BJ (cell line): ENCODE measurements around the gene C1QTNF6. TPM values are rescaled to one million over a fixed set of nuclear protein-coding genes. Genes with fewer than 3 reads are reported as not detected.
"Not testable (repeated sequence)": the region's sequence is repeated elsewhere in the genome, so short reads cannot be mapped to it uniquely, and the experiment has no call there.

Experiments used
- CTCF ChIA-PET: fragments of 350-600 bp; formaldehyde crosslinking; extraction: SDS; loops from one replicate; lab custom pipeline; 2021; ENCODE audit warnings: antibody characterized with exemption, inconsistent platforms; lab: Yijun Ruan, JAX
- POLR2A ChIA-PET: fragments of 300-600 bp; sonication (Branson Sonifier 250); formaldehyde crosslinking; extraction: SDS; loops from one replicate; lab custom pipeline; 2021; ENCODE audit warnings: antibody characterized with exemption; lab: Charles Lee
- DNase-seq: peaks from one replicate; pipeline ENCODE4 v3.0.0-alpha.2; 2011; ENCODE audit warnings: low read depth
- H3K27me3 ChIP-seq: 2 replicates; pipeline ENCODE4 v1.6.0; 2011; ENCODE audit warnings: low read length; ENCODE audit not compliant: control insufficient read depth, insufficient read depth
- H3K36me3 ChIP-seq: 2 replicates; pipeline ENCODE4 v1.5.1; 2011; ENCODE audit warnings: low read length; ENCODE audit not compliant: control insufficient read depth, insufficient read depth
- H3K4me3 ChIP-seq: 2 replicates; pipeline ENCODE4 v1.5.1; 2011; ENCODE audit warnings: low read depth, mild to moderate bottlenecking, control low read depth, low read length
- polyA plus RNA-seq: library from polyadenylated mRNA; depleted of rRNA; stranded (reverse); fragments of >200 nt; gene quantifications from 2 replicates; pipeline ENCODE4 v1.2.3, GENCODE V29; 2011
- TF ChIP-seq, protein P1 (sequence below): IDR thresholded peaks from 2 replicates; pipeline ENCODE4 v1.5.1; 2011; ENCODE audit warnings: low read depth, mild to moderate bottlenecking, control low read depth, inconsistent platforms, low read length, moderate library complexity; ENCODE audit not compliant: insufficient read depth

Gene C1QTNF6
- polyA plus RNA-seq, 1 experiment: 19.3 TPM

DNA sequence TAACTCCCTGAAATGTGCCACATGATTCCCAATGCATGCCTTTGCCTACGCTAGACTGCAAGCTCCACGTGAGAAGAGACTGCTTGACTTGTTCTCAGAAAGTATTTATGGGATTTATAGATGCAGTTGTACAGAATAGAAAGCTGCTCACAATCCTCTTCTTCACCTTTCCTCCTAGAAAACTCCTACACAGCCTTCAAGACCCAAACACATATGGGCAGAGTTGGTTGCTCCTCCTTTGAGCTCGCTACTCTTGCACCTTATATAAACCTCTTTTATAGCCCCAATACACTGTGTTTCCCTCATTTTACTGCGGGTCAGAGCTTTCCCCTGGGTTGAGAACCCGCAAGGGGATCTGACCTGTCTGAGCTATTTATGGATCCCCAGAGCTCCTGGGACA is 16.4 kb downstream of the C1QTNF6 start:
- Histone ChIP-seq H3K4me3 (no peak overlapping the region), H3K27me3 (peaks cover 5% of the 10 kb centered on the region), H3K36me3 (no peaks in the 10 kb centered on the region)
- DNase-seq: no peak
- TF ChIP-seq, protein P1, sequence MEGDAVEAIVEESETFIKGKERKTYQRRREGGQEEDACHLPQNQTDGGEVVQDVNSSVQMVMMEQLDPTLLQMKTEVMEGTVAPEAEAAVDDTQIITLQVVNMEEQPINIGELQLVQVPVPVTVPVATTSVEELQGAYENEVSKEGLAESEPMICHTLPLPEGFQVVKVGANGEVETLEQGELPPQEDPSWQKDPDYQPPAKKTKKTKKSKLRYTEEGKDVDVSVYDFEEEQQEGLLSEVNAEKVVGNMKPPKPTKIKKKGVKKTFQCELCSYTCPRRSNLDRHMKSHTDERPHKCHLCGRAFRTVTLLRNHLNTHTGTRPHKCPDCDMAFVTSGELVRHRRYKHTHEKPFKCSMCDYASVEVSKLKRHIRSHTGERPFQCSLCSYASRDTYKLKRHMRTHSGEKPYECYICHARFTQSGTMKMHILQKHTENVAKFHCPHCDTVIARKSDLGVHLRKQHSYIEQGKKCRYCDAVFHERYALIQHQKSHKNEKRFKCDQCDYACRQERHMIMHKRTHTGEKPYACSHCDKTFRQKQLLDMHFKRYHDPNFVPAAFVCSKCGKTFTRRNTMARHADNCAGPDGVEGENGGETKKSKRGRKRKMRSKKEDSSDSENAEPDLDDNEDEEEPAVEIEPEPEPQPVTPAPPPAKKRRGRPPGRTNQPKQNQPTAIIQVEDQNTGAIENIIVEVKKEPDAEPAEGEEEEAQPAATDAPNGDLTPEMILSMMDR: no peak
- ChIA-PET CTCF (interaction anchor here (1.0 to 2.8 kb wide), 3 partner anchors 25 to 93 kb away, joined by 3 to 11 read pairs (median 11); no protein-coding TSS in a partner anchor), POLR2A (no interaction called here)

DNA sequence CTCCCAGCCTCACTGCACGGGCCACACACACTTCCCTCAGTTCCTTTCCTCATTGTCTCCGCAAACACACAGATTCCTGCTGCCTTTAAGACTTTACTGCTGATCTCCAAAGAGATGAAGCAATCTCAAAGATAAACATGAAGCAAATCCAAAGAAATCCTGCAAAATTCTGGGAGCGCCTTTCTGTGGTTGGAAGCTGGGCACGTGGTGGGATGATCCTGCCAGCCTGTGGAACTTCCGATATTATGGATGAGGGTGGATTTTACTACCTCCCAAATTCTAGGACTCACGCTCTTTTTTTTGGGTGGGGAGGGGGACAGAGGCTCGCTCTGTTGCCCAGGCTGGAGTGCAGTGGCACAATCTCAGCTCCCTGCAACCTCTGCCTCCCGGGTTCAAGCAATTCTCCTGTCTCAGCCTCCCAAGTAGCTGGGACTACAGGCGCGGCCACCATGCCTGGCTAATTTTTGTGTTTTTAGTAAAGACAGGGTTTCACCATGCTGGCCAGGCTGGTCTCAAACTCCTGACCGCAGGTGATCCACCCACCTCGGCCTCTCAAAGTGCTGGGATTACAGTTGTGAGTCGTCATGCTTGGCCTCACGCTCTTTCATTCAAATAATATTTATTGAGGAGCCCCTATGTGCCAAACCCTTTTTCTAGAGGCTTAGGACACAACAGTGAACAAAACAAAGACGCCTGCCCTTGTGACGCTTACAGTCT is 17.2 kb downstream of the C1QTNF6 start:
- H3K27me3 ChIP-seq, POLR2A ChIA-PET, H3K4me3 ChIP-seq, H3K36me3 ChIP-seq, DNase-seq: not testable (repeated sequence)
- CTCF ChIA-PET: interaction anchor here (1.0 to 2.8 kb wide), 4 partner anchors 21 to 93 kb away, joined by 3 to 11 read pairs (median 7); no protein-coding TSS in a partner anchor

DNA sequence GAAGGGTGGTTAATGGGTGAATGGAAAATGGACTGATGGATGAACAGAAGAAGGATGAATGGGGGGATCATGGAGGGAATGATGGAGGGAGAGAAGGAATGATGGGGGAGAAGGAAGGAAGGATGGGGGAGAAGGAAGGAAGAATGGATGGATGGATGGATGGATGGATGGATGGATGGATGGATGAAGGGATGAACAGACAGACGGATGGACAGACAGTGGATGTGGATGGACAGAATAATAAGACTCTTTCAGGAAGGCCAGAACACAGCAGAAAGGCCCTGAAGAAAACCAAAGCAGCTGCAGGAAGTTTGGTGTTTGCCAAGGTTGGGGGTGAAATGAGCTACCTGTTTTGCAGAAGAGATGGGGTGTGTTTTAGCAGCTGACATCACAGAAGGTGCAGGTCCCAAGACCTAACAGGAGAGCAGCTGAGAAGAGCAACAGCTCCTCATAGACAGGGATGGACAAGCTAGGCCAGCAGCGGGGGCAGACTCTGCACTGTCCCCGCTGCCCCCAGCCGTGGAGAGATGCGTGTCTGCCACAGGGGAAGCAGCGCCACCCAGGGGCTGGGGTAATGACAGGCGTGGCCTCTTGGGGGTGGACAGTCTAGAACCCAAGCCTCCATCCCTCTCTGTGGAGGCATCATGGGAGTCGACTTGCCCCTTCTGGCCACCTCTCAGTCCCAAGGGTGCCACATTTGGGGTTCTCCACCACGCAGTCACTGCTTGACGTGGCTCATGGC is 17.9 kb downstream of the C1QTNF6 start:
- CTCF ChIA-PET: interaction anchor here (1.3 to 2.8 kb wide), 3 partner anchors 21 to 29 kb away, joined by 3 to 11 read pairs (median 11); no protein-coding TSS in a partner anchor
- TF ChIP-seq, protein P1: no peak
- no peak for DNase-seq
- peaks cover 5% of the 10 kb centered on the region for H3K27me3 ChIP-seq
- POLR2A ChIA-PET: no interaction called here
- H3K4me3 ChIP-seq: no peak overlapping the region
- no peaks in the 10 kb centered on the region for H3K36me3 ChIP-seq

DNA sequence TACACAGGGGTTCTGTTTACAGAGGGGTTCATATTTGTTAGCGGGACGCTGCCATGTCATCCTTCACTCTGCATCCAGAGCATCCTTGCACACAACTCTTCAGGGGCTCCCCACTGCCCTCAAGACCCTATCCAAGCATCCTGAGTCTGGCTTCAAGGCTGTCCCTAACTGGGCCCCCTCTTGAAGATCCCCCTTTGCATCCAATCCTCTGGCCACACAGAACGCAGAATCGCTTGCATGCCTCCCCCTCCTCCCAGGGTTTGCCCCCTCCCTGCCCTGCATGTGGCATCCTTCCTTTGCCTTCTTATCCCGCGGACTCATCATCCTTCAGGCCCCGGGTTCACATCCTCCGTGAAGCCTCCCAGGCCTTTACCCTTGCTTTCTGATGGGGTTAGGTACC is 18.6 kb downstream of the C1QTNF6 start:
- Histone ChIP-seq H3K4me3 (no peak overlapping the region), H3K36me3 (no peaks in the 10 kb centered on the region), H3K27me3 (peaks cover 5% of the 10 kb centered on the region)
- TF ChIP-seq, protein P1: no peak
- DNase-seq: no peak
- CTCF ChIA-PET: interaction anchor here (2.8 kb wide), 1 partner anchor 30 kb away, joined by 11 read pairs; no protein-coding TSS in a partner anchor
- POLR2A ChIA-PET: no interaction called here

DNA sequence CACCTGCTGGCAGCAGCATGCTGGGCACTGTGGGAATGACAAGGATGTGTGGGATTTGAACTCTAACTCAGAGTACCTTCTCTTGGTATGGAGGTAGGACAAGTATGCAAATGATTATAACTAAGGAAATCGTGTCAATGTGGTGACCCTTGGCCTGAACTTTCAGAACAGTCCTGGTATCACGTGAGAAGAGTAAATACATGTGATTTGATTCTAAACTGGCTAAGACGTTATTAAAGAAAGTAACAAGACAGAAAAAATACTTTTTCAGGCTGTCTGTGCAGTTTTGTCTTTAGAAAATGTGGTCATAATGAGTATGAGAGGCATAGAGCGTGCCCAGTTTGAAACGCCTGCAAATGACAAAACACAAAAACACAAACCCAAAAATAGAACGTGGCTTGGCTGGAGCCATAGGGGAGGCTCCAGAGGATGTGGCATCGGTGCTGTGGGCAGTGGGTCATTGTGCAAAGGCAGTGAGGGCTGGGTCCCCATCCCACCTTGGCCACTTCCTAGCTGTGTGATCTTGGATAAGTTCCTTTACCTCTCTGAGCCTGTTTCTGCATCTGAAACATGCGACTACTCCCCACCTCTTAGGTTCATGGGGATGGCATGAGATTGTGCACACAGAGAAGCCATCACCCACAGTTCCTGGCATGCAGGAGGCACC is 19.9 kb downstream of the C1QTNF6 start:
- no peak for DNase-seq
- CTCF ChIA-PET: interaction anchor here (0.9 to 9.7 kb wide), 5 partner anchors 11 to 119 kb away, joined by 3 to 161 read pairs (median 10); no protein-coding TSS in a partner anchor
- TF ChIP-seq, protein P1: no peak
- H3K4me3 ChIP-seq: no peak overlapping the region
- H3K36me3 ChIP-seq: no peaks in the 10 kb centered on the region
- POLR2A ChIA-PET: no interaction called here
- H3K27me3 ChIP-seq: peaks cover 7% of the 10 kb centered on the region
